Measurements from ENCODE around the gene PXN. TPM values are rescaled to one million over a fixed set of nuclear protein-coding genes. Genes with fewer than 3 reads are reported as not detected.
"Not testable (repeated sequence)": the region's sequence is repeated elsewhere in the genome, so short reads cannot be mapped to it uniquely, and the experiment has no call there.

The PXN gene
- total RNA-seq, 2 experiments from 2014 or later = 74.5 to 104 TPM

DNA sequence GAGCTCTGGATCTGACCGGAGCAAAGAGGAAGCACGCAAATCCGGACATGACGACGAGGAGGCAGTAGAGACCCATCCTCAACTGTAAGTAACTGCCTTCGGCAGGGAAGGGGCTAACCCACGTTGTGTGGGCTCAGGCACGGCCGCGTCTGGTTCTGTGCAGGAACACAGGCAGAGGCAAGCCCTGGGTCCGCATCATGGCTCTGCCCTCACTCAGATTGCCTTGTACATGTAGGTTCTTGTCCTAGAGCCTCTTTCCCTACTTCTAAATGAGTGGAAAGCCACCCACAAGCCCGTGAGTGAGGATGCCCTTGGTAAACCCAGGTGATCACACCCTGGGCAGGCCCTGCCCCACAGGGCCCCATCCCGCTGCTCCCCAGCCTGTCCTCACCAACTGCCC lies 55.7 kb downstream of the PXN start:
- CTCF ChIA-PET = no interaction called here
- Mint-ChIP-seq H3K4me1 (no peaks in the 10 kb centered on the region), H3K36me3 (ENCODE audit: low read depth) (peaks cover 12% of the 10 kb centered on the region), H3K27ac (no peak overlapping the region), H3K4me3 (no peak overlapping the region), H3K9me3 (ENCODE audit: low read depth) (no peaks in the 10 kb centered on the region), H3K27me3 (no peaks in the 10 kb centered on the region)
- intact Hi-C loops (cut with DNase I, micrococcal nuclease) = no loop called here
- ATAC-seq = no peak
- POLR2A ChIA-PET = no interaction called here
- DNase-seq = no peak

DNA sequence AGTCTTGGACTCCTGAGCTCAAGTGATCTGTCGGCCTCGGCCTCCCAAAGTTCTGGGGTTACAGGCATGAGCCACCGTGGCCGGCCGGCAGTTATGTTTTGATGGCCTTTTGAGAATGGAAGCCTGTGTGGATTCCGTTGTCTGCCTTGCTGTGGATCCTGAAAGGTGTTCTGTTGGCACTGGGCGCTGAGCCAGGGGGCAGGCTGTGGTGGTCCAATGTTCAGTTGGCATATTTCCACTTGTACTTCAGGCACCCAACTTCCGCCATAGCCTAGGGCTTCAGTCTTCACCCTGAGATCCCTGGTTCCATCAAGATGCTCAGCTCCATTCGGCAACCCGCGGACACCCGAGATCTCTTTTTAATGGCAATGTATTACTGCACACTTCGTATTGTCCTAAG lies 58.3 kb downstream of the PXN start:
- peaks cover 7% of the 10 kb centered on the region for H3K4me1 Mint-ChIP-seq
- H3K4me3 Mint-ChIP-seq = no peak overlapping the region
- no peaks in the 10 kb centered on the region for H3K9me3 Mint-ChIP-seq (ENCODE audit: low read depth)
- no peak overlapping the region for H3K27ac Mint-ChIP-seq
- intact Hi-C loops (cut with DNase I, micrococcal nuclease) = no loop called here
- CTCF ChIA-PET = interaction anchor here (1.2 kb wide), 2 partner anchors 48 to 57 kb away, joined by 3 read pairs; no protein-coding TSS in a partner anchor
- DNase-seq (no peak), ATAC-seq (no peak)
- H3K36me3 Mint-ChIP-seq (ENCODE audit: low read depth) = peaks cover 11% of the 10 kb centered on the region
- no peaks in the 10 kb centered on the region for H3K27me3 Mint-ChIP-seq
- POLR2A ChIA-PET = no interaction called here

DNA sequence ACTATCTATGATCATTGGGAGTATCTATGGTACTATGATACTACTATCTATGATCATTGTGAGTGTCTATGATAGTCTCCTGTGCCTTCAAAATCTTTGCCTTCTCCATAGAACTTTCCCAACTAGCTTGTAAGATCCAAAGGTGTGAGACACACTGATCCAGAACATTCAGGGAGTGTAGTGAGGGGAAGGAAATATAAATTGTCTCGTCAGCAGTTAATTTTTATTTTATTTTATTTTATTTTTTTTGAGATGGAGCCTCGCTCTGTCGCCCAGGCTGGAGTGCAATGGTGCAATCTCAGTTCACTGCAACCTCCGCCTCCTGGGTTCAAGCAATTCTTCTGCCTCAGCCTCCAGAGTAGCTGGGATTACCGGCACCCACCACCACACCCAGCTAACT lies 58.7 kb downstream of the PXN start:
- CTCF ChIA-PET = interaction anchor here (1.2 kb wide), 1 partner anchor 57 kb away, joined by 3 read pairs; no protein-coding TSS in a partner anchor
- POLR2A ChIA-PET; H3K27ac Mint-ChIP-seq; H3K27me3 Mint-ChIP-seq; DNase-seq; H3K4me3 Mint-ChIP-seq; ATAC-seq; H3K9me3 Mint-ChIP-seq (ENCODE audit: low read depth); intact Hi-C loops (cut with DNase I, micrococcal nuclease): not testable (repeated sequence)
- Mint-ChIP-seq H3K4me1 (peaks cover 10% of the 10 kb centered on the region), H3K36me3 (ENCODE audit: low read depth) (peaks cover 14% of the 10 kb centered on the region)

DNA sequence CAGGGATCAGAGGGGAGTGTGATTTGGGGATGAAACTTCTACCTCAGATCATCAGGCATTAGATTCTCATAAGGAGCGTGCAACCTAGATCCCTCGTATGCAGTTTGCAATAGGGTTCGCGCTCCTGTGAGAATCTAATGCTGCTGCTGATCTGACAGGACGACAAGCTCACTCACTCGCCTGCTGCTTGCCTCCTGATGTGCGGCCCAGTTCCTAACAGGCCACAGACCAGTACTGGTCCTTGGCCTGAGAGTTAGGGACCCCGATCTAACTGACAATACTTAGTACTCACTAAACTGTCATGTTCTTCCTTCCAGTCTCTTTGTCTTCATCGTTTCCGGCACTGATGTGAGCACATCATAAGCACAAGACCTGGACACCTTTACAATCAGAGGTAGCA lies 59.3 kb downstream of the PXN start:
- DNase-seq = no peak
- intact Hi-C loops (cut with DNase I, micrococcal nuclease) = no loop called here
- H3K9me3 Mint-ChIP-seq (ENCODE audit: low read depth) = no peaks in the 10 kb centered on the region
- no peaks in the 10 kb centered on the region for H3K27me3 Mint-ChIP-seq
- ATAC-seq = no peak
- H3K4me3 Mint-ChIP-seq = no peak overlapping the region
- ChIA-PET CTCF (interaction anchor here (0.6 to 1.3 kb wide), 3 partner anchors 21 to 1918 kb away, joined by 3 read pairs; partner anchors contain the start of gene PXN), POLR2A (interaction anchor here (7.1 kb wide), 1 partner anchor 85 kb away, joined by 281 read pairs; the partner anchor contains the start of genes RNU4-1 and RNU4-2)
- H3K27ac Mint-ChIP-seq = no peak overlapping the region
- H3K4me1 Mint-ChIP-seq = peaks cover 10% of the 10 kb centered on the region
- H3K36me3 Mint-ChIP-seq (ENCODE audit: low read depth) = peaks cover 14% of the 10 kb centered on the region

DNA sequence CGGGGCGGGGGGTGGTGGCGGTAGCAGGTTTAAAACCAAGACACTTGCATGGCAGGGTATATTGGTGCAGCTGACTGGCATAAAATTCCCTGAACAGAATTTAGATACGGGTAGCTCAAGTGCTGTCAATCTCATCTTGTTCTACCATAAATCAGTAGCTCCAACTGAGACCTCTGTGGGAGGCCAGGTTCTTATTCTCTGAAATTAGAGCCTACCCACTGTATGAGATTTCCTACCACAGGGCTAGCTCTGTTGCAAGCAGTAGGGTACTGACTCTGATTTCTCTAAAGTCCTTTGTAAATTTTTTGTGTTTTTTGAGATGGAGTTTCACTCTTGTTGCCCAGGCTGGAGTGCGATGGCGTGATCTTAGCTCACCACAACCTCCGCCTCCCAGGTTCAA lies 61.4 kb downstream of the PXN start:
- no peak overlapping the region for H3K4me3 Mint-ChIP-seq
- H3K9me3 Mint-ChIP-seq (ENCODE audit: low read depth) = no peaks in the 10 kb centered on the region
- peaks cover 16% of the 10 kb centered on the region for H3K4me1 Mint-ChIP-seq
- H3K27ac Mint-ChIP-seq = no peak overlapping the region
- ATAC-seq (no peak), DNase-seq (no peak)
- ChIA-PET CTCF (interaction anchor here (0.6 to 5.1 kb wide), 2 partner anchors 11 to 23 kb away, joined by 3 to 45 read pairs; no protein-coding TSS in a partner anchor), POLR2A (interaction anchor here (0.9 to 7.1 kb wide), 3 partner anchors 14 to 87 kb away, joined by 3 to 281 read pairs (median 4); partner anchors contain the start of genes RNU4-1 and RNU4-2)
- intact Hi-C loops (cut with DNase I, micrococcal nuclease) = loop anchor here in 1 of 2 experiments (5.0 kb wide), 1 partner anchor 537 kb away; the partner anchor contains the start of gene PRKAB1
- H3K27me3 Mint-ChIP-seq = no peaks in the 10 kb centered on the region
- H3K36me3 Mint-ChIP-seq (ENCODE audit: low read depth) = peaks cover 23% of the 10 kb centered on the region

DNA sequence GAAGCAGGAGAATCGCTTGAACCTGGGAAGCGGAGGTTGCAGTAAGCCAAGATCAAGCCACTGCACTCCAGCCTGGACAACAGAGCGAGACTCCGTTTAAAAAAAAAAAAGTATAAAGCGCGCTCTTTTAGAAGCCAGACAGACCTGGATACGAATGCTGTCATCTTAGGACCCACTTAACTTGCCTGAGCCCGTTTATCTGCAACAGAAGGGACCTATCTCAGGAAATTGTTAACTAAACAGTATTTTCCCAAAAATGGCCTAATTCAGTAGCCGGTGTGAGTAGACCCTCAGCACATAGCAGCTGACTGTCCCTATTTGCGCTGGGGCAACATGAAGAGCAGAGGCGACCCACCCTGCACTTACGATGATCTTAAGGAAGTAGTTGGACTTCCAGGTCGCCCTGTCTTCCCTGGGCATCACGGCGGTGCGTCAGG lies 65.1 kb downstream of the PXN start:
- peak overlapping the region; percentile 99 for H3K27ac Mint-ChIP-seq
- no peaks in the 10 kb centered on the region for H3K27me3 Mint-ChIP-seq
- H3K4me1 Mint-ChIP-seq = peaks cover 39% of the 10 kb centered on the region
- no peak for ATAC-seq
- no peak for DNase-seq
- intact Hi-C loops (cut with DNase I, micrococcal nuclease) = loop anchor here (2.0 to 5.0 kb wide), 8 partner anchors 30 to 533 kb away; partner anchors contain the start of genes COX6A1 (in 1 of the 2), GATC (in 1 of the 2), PRKAB1 (in 1 of the 2) and PXN (in 1 of the 2)
- ChIA-PET CTCF (interaction anchor here (1.0 to 5.1 kb wide), 8 partner anchors 10 to 185 kb away, joined by 3 to 45 read pairs (median 8); partner anchors contain the start of genes PXN, RNU4-1 and RNU4-2), POLR2A (interaction anchor here (0.6 to 7.1 kb wide), 17 partner anchors 9 to 210 kb away, joined by 3 to 281 read pairs (median 15); partner anchors contain the start of genes BICDL1, PXN, RAB35 and RNU4-1)
- peaks cover 50% of the 10 kb centered on the region for H3K36me3 Mint-ChIP-seq (ENCODE audit: low read depth)
- no peaks in the 10 kb centered on the region for H3K9me3 Mint-ChIP-seq (ENCODE audit: low read depth)
- peak overlapping the region; percentile 98 for H3K4me3 Mint-ChIP-seq

DNA sequence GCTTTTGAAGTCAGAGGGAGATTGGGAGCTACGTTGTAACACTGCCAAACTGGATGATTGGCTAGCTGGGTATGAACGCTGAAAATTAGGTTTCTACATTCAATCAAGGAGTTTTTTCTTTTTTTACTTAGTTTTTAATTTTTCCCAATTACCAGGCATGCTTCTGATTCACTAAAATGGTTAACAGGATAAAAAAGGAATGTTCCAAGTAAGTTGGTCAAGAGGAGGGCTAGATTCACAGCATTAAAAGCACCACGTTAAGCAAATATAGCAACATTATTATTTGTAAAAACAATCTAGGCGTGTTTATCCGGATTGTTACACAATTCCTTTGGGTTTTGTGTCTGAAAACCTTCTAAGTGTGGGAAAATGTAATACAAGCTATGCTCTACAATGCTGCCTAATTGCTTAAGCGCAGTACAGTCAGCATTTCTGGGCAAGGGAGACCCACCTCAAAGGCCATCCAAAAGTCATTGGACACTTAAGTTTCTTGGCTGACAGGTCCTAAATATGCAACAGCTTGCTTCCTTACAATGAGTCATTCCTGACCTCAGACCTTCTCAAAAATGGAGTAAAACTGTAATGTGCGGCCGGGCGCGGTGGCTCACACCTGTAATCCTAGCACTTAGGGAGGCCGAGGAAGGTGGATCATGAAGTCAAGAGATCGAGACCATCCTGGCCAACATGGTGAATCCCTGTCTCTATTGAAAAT lies 65.8 kb downstream of the PXN start:
- ATAC-seq = no peak
- CTCF ChIA-PET = interaction anchor here (0.7 to 5.1 kb wide), 4 partner anchors 9 to 102 kb away, joined by 3 to 45 read pairs (median 9); partner anchors contain the start of gene SIRT4
- H3K27me3 Mint-ChIP-seq = no peaks in the 10 kb centered on the region
- POLR2A ChIA-PET = interaction anchor here (0.7 to 7.1 kb wide), 8 partner anchors 12 to 193 kb away, joined by 5 to 281 read pairs (median 36); partner anchors contain the start of genes PXN, RAB35, RNU4-1 and RNU4-2
- no peaks in the 10 kb centered on the region for H3K9me3 Mint-ChIP-seq (ENCODE audit: low read depth)
- H3K4me3 Mint-ChIP-seq = peak overlapping the region; percentile 98
- H3K36me3 Mint-ChIP-seq (ENCODE audit: low read depth) = peaks cover 54% of the 10 kb centered on the region
- intact Hi-C loops (cut with DNase I, micrococcal nuclease) = loop anchor here (2.0 to 10.0 kb wide), 9 partner anchors 31 to 1595 kb away; partner anchors contain the start of genes COX6A1 (in 1 of the 2), GATC (in 1 of the 2), PRKAB1 (in 1 of the 2) and PXN (in 1 of the 2)
- DNase-seq = peak; percentile 64
- peaks cover 44% of the 10 kb centered on the region for H3K4me1 Mint-ChIP-seq
- peak overlapping the region; percentile 99 for H3K27ac Mint-ChIP-seq

DNA sequence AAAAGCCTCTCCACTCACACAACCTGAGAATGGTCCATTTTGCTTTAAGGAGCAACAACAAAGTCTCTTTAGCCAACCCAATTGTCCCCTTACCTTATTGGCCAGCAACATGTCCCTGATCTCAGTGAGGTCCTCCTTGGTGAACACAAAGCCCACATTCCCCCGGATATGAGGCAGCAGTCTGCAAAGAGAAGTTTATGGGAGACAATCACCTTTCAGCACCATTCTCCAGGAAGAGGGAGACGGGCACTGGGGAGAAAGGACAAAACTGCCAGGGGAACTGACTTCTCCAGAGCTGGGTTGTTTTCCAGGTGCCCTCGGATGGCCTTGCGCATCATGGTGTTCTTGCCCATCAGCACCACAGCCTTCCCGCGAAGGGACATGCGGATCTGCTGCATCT lies 66.5 kb downstream of the PXN start:
- ATAC-seq = no peak
- Mint-ChIP-seq H3K27ac (peak overlapping the region; percentile 99), H3K27me3 (no peaks in the 10 kb centered on the region), H3K36me3 (ENCODE audit: low read depth) (peaks cover 54% of the 10 kb centered on the region), H3K9me3 (ENCODE audit: low read depth) (no peaks in the 10 kb centered on the region), H3K4me1 (peaks cover 44% of the 10 kb centered on the region), H3K4me3 (peak overlapping the region; percentile 98)
- ChIA-PET CTCF (interaction anchor here (0.8 to 3.4 kb wide), 3 partner anchors 9 to 29 kb away, joined by 3 to 15 read pairs (median 4); no protein-coding TSS in a partner anchor), POLR2A (interaction anchor here (2.9 to 7.1 kb wide), 3 partner anchors 79 to 103 kb away, joined by 29 to 281 read pairs (median 88); partner anchors contain the start of genes RAB35, RNU4-1, RNU4-2 and SIRT4)
- intact Hi-C loops (cut with DNase I, micrococcal nuclease) = loop anchor here in 1 of 2 experiments (10.0 kb wide), 1 partner anchor 1596 kb away; the partner anchor contains the start of gene RHOF
- DNase-seq = no peak

DNA sequence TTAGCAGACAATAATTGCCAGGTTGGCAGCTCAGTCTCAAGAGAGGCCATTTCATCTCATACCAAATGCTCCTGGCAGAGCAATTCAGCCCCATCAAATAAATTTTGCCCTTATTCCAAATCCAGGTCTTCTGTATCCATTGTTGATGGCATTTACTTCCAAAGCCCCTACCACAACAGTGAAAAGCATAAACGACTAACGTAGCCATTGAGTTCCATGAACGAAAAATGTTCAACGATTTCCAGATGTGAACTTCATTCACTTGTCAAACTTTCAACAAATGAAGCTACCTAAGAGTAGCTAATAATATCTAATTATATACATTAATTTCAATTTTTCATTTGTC lies 68.0 kb downstream of the PXN start:
- Mint-ChIP-seq H3K4me3 (peak overlapping the region; percentile 98), H3K27ac (peak overlapping the region; percentile 69), H3K4me1 (peaks cover 45% of the 10 kb centered on the region), H3K9me3 (ENCODE audit: low read depth) (no peaks in the 10 kb centered on the region), H3K27me3 (no peaks in the 10 kb centered on the region), H3K36me3 (ENCODE audit: low read depth) (peaks cover 58% of the 10 kb centered on the region)
- intact Hi-C loops (cut with DNase I, micrococcal nuclease) = loop anchor here in 1 of 2 experiments (10.0 kb wide), 1 partner anchor 1597 kb away; the partner anchor contains the start of gene RHOF
- ChIA-PET POLR2A (interaction anchor here (0.6 to 3.6 kb wide), 3 partner anchors 94 to 944 kb away, joined by 4 to 42 read pairs (median 5); partner anchors contain the start of genes RNU4-1 and RNU4-2), CTCF (interaction anchor here (1.0 to 2.3 kb wide), 3 partner anchors 26 to 207 kb away, joined by 3 to 7 read pairs (median 4); no protein-coding TSS in a partner anchor)
- DNase-seq (no peak), ATAC-seq (no peak)

DNA sequence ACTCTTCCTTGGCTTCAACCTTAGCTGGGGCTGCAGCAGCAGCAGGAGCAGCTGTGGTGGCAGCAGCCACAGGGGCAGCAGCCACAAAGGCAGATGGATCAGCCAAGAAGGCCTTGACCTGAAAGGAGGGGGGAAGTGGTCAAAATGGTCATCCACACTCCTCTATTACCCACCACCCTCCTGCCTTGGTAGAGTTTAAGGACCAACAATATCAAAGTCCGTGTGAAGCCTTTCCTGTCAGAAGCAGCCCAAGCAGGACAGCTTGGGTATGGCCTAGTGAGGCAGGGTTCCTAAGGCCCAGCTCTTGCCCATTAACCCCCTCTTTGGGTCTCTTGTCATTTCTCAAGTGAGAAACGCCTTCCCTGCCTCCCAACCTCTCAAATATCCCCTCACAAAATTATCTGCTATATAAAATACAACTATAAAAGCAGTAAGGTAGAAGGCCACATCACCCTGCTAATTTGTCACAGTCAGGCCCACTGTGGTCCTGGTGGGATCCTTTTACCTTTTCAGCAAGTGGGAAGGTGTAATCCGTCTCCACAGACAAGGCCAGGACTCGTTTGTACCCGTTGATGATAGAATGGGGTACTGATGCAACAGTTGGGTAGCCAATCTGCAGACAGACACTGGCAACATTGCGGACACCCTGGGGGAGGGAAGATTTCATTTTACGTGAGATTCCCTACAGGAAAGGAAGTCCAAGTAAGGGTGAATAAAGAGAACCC lies 68.6 kb downstream of the PXN start:
- H3K9me3 Mint-ChIP-seq (ENCODE audit: low read depth); ATAC-seq; DNase-seq; H3K27me3 Mint-ChIP-seq: not testable (repeated sequence)
- H3K4me1 Mint-ChIP-seq = peaks cover 44% of the 10 kb centered on the region
- CTCF ChIA-PET = interaction anchor here (1.0 to 2.3 kb wide), 3 partner anchors 31 to 273 kb away, joined by 3 to 7 read pairs (median 5); partner anchors contain the start of gene SRSF9
- H3K27ac Mint-ChIP-seq = peak overlapping the region; percentile 69
- intact Hi-C loops (cut with DNase I, micrococcal nuclease) = loop anchor here in 1 of 2 experiments (10.0 kb wide), 1 partner anchor 1598 kb away; the partner anchor contains the start of gene RHOF
- peak overlapping the region; percentile 98 for H3K4me3 Mint-ChIP-seq
- POLR2A ChIA-PET = interaction anchor here (0.6 to 3.6 kb wide), 6 partner anchors 65 to 944 kb away, joined by 3 to 42 read pairs (median 4); partner anchors contain the start of genes BICDL1, RNU4-1 and RNU4-2
- peaks cover 55% of the 10 kb centered on the region for H3K36me3 Mint-ChIP-seq (ENCODE audit: low read depth)

All from activated CD4-positive, alpha-beta T cell treated with anti-CD3 and anti-CD28 coated beads for 36 hours (primary cell).